SK-N-MC (cell line): ENCODE results near the gene GPC6.

Experiments used
- EZH2 ChIP-seq: fragments of 200-600 bp; sonication (generic); IDR thresholded peaks from one replicate; pipeline ENCODE4 v1.6.1; 2017; ENCODE audit warnings: antibody characterized with exemption
- FOXP2 ChIP-seq: optimal IDR thresholded peaks from 2 replicates; pipeline ENCODE3; 2011; ENCODE audit warnings: mild to moderate bottlenecking, moderate library complexity; ENCODE audit not compliant: insufficient read depth; ENCODE audit errors: extremely low read length, control extremely low read depth
- POLR2AphosphoS5 ChIP-seq: IDR thresholded peaks from 2 replicates; pipeline ENCODE4 v1.6.1; 2012; ENCODE audit warnings: mild to moderate bottlenecking, low read depth, low read length, borderline replicate concordance

GRCh38 chr13:94256721-94257120 is 1030.1 kb downstream of the GPC6 start:
- no peak for TF ChIP-seq POLR2AphosphoS5
- no peak for TF ChIP-seq EZH2
- TF ChIP-seq FOXP2 = no peak
